Peyer's patch (tissue), 4 donors: ENCODE measurements around the gene ITIH5. TPM values are rescaled to one million over a fixed set of nuclear protein-coding genes. Genes with fewer than 3 reads are reported as not detected.

Experiments
- DNase-seq, 3 donors: peaks; one replicate each; pipeline ENCODE4 v3.0.0-alpha.2; 2017 to 2019
- H3K27ac ChIP-seq, 4 donors: fragments of 200-600 bp; sonication (generic); one replicate each; pipeline ENCODE4 v1.5.1; 2016 to 2019
- H3K27me3 ChIP-seq, 2 donors: fragments of 200-600 bp; sonication (generic); one replicate each; pipeline ENCODE4 v1.5.1; 2019
- H3K36me3 ChIP-seq, 3 donors: fragments of 200-600 bp; sonication (generic); one replicate each; pipeline ENCODE4 v1.5.1; 2016 to 2019
- H3K4me1 ChIP-seq, 4 donors: fragments of 200-600 bp; sonication (generic); one replicate each; pipeline ENCODE4 v1.5.1; 2016 to 2019
- H3K4me3 ChIP-seq, 4 donors: fragments of 200-600 bp; sonication (generic); 1 replicate in 3 of 4; 2 replicates in 1 of 4; pipeline ENCODE4 v1.5.1; 2016 to 2019; ENCODE audit warnings: mild to moderate bottlenecking in 1 of 4
- H3K9me3 ChIP-seq, 4 donors: fragments of 200-600 bp; sonication (generic); one replicate each; pipeline ENCODE4 v1.5.1; 2016 to 2019; ENCODE audit warnings: mild to moderate bottlenecking in 1 of 4
- POLR2A ChIP-seq, 2 donors: fragments of 450-650 bp; IDR thresholded peaks; one replicate each; pipeline ENCODE4 v1.5.1; 2017; ENCODE audit warnings: antibody characterized with exemption in 2 of 2, mild to moderate bottlenecking in 2 of 2, moderate library complexity in 2 of 2
- total RNA-seq, 4 donors: library from RNA; depleted of rRNA; stranded (reverse); fragments of >200 nt; gene quantifications; one replicate each; pipeline ENCODE4 v1.1.0, GENCODE V29; 2016
- TF ChIP-seq, protein P1 (sequence below), 6 experiments: fragments of 450-650 bp in 4 of 6; fragments of 200-600 bp in 2 of 6; sonication (generic) in 1 of 6; IDR thresholded peaks; one replicate each; pipeline ENCODE4 v1.5.1; 2017 to 2019; ENCODE audit warnings: antibody characterized with exemption in 6 of 6, mild to moderate bottlenecking in 3 of 6, moderate library complexity in 1 of 6

ITIH5 gene
- total RNA-seq, 4 donors from 2014 or later = 1.9 to 29.7 (median 4.9) TPM

DNA sequence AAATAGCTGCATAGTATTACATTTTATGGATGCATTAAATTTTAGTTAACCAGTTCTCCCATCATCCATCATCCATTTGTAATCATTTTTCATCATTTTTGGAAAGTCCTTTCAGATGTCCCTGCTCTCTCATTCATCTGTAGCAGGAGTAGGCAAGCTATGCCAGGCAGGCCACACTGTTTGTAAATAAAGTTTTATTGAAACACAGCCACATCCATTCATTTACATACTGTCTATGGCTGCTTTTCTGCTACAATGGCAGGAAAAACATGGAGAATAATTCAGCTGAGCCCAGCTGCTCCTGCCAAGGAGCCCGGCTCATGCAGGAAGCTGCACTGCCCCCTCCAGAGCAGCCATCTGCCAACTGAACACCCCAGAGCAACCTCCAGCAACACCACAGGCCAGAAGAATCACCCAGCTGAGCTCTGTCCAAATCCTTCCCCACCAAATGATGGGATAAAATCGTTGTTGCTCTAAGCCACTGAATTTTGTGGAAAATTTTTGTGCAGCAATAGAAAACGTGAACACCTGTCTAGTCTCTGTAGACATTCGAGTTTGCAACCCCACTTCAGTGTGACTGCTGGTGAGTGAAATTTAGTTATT, 19.6 kb downstream of the ITIH5 start:
- no peaks in the 10 kb centered on the region for H3K36me3 ChIP-seq
- no peak for DNase-seq
- no peak overlapping the region for H3K4me3 ChIP-seq
- no peaks in the 10 kb centered on the region for H3K9me3 ChIP-seq
- TF ChIP-seq, protein P1, sequence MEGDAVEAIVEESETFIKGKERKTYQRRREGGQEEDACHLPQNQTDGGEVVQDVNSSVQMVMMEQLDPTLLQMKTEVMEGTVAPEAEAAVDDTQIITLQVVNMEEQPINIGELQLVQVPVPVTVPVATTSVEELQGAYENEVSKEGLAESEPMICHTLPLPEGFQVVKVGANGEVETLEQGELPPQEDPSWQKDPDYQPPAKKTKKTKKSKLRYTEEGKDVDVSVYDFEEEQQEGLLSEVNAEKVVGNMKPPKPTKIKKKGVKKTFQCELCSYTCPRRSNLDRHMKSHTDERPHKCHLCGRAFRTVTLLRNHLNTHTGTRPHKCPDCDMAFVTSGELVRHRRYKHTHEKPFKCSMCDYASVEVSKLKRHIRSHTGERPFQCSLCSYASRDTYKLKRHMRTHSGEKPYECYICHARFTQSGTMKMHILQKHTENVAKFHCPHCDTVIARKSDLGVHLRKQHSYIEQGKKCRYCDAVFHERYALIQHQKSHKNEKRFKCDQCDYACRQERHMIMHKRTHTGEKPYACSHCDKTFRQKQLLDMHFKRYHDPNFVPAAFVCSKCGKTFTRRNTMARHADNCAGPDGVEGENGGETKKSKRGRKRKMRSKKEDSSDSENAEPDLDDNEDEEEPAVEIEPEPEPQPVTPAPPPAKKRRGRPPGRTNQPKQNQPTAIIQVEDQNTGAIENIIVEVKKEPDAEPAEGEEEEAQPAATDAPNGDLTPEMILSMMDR (IDR thresholded peaks at IDR 0.05) = no peak
- TF ChIP-seq POLR2A (IDR thresholded peaks at IDR 0.05) = no peak
- no peaks in the 10 kb centered on the region for H3K4me1 ChIP-seq
- H3K27ac ChIP-seq = no peak overlapping the region
- H3K27me3 ChIP-seq = no peaks in the 10 kb centered on the region

DNA sequence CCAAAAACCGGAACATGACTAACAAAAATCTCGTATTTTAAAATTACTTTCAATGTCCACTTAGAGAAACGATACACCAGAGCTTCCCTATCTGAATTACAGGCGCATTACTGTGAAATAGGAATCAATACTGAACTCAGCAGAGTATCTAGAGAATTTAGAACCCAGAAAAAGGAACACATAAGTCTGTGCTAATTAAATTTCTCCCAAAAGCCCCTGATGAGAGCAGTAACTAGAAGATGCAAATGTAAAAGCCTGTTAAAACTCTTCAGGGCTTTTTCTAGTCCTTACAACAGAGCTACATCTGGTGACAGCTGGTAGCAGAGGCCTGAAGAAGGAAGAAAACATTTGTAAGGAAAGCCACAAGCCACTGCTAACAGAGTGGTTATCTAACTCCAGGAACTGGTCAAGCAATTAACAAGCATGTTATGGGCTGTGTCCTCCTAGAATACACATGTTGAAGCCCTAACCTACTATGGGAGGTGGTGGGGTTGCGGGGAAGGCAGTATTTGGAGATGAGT, 24.2 kb downstream of the ITIH5 start:
- no peak for TF ChIP-seq POLR2A (IDR thresholded peaks at IDR 0.05)
- TF ChIP-seq, protein P1 (IDR thresholded peaks at IDR 0.05) = no peak
- Histone ChIP-seq H3K4me1 (no peaks in the 10 kb centered on the region), H3K27me3 (no peaks in the 10 kb centered on the region)

DNA sequence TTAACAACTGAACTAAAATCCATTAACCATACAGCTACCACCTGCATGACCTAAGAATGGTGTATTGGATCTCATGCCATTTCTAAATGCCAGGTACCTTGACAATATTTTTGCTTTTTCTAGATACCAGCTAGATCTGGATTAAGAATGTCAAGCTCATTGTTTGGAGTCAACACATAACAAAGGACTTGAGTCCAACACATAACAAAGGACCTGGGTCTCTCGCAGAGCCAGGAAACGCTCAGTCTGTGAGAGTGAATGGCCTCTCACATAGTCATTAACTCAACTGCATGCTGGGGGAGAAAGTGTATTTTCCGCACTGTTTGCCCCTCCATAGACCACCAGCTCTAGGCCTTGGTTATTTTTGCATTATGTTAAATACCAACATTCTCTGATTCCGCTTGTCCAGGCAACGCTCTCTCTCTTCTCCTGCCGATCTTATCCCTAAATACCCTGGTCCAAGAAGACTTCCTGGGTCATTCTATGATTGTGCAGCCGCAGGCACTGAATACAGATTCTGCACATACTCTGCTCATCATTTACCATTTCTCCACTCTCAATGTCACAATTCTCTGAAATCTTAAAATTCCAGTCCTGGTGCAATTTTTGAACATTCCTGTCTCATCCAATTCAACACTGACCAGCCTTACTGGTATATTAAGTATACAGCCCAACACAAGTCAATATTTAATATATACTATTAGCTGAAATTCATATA, 31.2 kb downstream of the ITIH5 start:
- Histone ChIP-seq H3K27me3 (no peaks in the 10 kb centered on the region), H3K4me3 (no peak overlapping the region), H3K27ac (no peak overlapping the region), H3K36me3 (peaks cover 0 to 7% (median 0%) of the 10 kb centered on the region in 3 donors), H3K4me1 (no peaks in the 10 kb centered on the region), H3K9me3 (no peaks in the 10 kb centered on the region)
- TF ChIP-seq, protein P1 (IDR thresholded peaks at IDR 0.05) = no peak
- TF ChIP-seq POLR2A (IDR thresholded peaks at IDR 0.05) = no peak
- no peak for DNase-seq

More for the DNA sequence above, 24.2 kb downstream of the ITIH5 start:
- H3K36me3 ChIP-seq = peaks cover 0 to 10% (median 0%) of the 10 kb centered on the region in 3 donors
- H3K4me3 ChIP-seq = no peak overlapping the region
- no peak overlapping the region for H3K27ac ChIP-seq
- H3K9me3 ChIP-seq = no peaks in the 10 kb centered on the region
- no peak for DNase-seq

DNA sequence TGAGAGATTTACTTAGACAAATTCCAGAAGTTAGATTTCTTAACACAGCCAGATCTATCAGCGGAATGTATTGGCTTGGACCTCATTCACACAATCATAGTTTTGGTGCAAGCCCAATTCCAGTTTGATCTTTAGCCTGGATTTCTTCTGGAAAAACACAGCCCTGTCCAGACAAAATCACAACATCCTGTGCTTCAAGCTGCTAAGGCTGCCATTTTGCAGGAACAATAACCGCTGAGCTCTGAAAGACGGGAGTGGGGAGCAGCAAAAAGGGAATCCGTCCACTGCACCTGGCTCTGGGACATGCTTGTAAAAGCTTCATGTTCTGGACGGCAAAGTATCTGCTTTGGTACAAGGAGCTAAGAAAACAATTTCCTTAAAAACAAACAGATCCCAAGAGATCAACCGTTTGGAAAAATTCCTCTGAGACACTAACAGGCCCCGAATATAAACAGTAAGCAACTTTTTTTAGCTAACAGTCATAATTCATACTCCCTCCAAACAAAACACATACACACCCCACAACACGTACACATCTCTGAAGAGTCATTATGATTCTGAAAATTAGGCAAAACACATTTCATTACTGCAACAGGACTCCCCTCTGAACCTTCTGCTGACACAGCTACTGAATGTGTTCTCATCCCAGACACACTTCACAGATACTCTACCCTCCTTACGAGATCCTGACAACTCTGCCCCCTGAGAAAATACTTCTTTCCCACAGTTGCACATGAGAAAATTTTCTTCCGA, 32.4 kb downstream of the ITIH5 start:
- no peaks in the 10 kb centered on the region for H3K9me3 ChIP-seq
- no peaks in the 10 kb centered on the region for H3K27me3 ChIP-seq
- peak overlapping the region in 2 of 4 donors; percentile 45 to 65 for H3K27ac ChIP-seq
- DNase-seq = no peak
- no peak overlapping the region for H3K4me3 ChIP-seq
- H3K36me3 ChIP-seq = peaks cover 0 to 3% (median 0%) of the 10 kb centered on the region in 3 donors
- H3K4me1 ChIP-seq = no peaks in the 10 kb centered on the region
- TF ChIP-seq, protein P1 (IDR thresholded peaks at IDR 0.05) = no peak
- no peak for TF ChIP-seq POLR2A (IDR thresholded peaks at IDR 0.05)

DNA sequence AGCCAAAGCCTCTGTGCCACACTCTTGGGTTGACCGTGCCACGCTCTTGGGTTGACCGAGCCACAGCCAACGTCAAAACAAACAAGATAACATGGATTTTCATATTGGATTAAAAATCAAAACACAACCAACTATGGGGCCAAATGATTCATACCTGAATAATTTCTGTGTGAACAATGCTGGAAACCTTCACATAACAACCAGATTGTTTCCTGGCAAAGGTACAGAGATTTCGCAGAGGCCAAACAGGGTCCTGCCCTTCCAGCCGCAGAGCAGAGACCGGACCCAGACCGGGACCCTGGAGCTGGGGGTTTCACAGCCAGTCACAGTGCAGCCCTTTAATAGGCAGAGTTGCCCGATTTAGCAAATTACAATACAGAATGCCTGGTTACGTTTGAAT, 40.5 kb downstream of the ITIH5 start:
- H3K4me3 ChIP-seq = no peak overlapping the region
- peak overlapping the region in 3 of 4 donors; percentile 22 to 65 (median 25) for H3K27ac ChIP-seq
- H3K9me3 ChIP-seq = no peaks in the 10 kb centered on the region
- no peaks in the 10 kb centered on the region for H3K4me1 ChIP-seq
- peaks cover 0 to 3% of the 10 kb centered on the region in 2 donors for H3K27me3 ChIP-seq
- TF ChIP-seq POLR2A (IDR thresholded peaks at IDR 0.05) = no peak
- TF ChIP-seq, protein P1 (IDR thresholded peaks at IDR 0.05) = no peak
- no peaks in the 10 kb centered on the region for H3K36me3 ChIP-seq
- DNase-seq = no peak
